Endodermal cell (in vitro differentiated cells): Measurements from ENCODE around the gene ARL5C. TPM values are rescaled to one million over a fixed set of nuclear protein-coding genes. Genes with fewer than 3 reads are reported as not detected.

Source experiments
- DNase-seq: peaks from one replicate; pipeline ENCODE4 v3.0.0-alpha.2; 2017
- H3K27ac ChIP-seq: 2 replicates; pipeline ENCODE4 v1.5.1; 2013; ENCODE audit warnings: mild to moderate bottlenecking, low read depth, low read length, moderate library complexity
- H3K27me3 ChIP-seq: 2 replicates; pipeline ENCODE4 v1.6.1; 2013; ENCODE audit warnings: mild to moderate bottlenecking, low read length, moderate library complexity; ENCODE audit not compliant: insufficient read depth, control insufficient read depth, poor library complexity, severe bottlenecking
- H3K36me3 ChIP-seq: 2 replicates; pipeline ENCODE4 v1.7.0; 2013; ENCODE audit warnings: mild to moderate bottlenecking, low read length, moderate library complexity; ENCODE audit not compliant: control insufficient read depth, insufficient read depth
- H3K4me1 ChIP-seq: one replicate; pipeline ENCODE4 v1.7.0; 2013; ENCODE audit warnings: low read length; ENCODE audit not compliant: control insufficient read depth, insufficient read depth
- H3K4me3 ChIP-seq: 2 replicates; pipeline ENCODE4 v1.5.1; 2013; ENCODE audit warnings: mild to moderate bottlenecking, low read length, moderate library complexity
- H3K9ac ChIP-seq: 2 replicates; pipeline ENCODE4 v1.6.1; 2013; ENCODE audit warnings: mild to moderate bottlenecking, low read length, moderate library complexity; ENCODE audit not compliant: poor library complexity, severe bottlenecking; ENCODE audit errors: extremely low read depth
- H3K9me3 ChIP-seq: 2 replicates; pipeline ENCODE4 v1.6.1; 2013; ENCODE audit warnings: mild to moderate bottlenecking, low read length, moderate library complexity; ENCODE audit not compliant: control insufficient read depth
- H3K27ac Mint-ChIP-seq: 2 replicates; pipeline ENCODE4 v1.8.0; 2020; ENCODE audit warnings: mixed read lengths
- H3K27me3 Mint-ChIP-seq: 2 replicates; pipeline ENCODE4 v1.8.0; 2021; ENCODE audit warnings: mild to moderate bottlenecking, mixed read lengths; ENCODE audit not compliant: insufficient read depth
- H3K36me3 Mint-ChIP-seq: 2 replicates; pipeline ENCODE4 v1.8.0; 2020; ENCODE audit warnings: low read depth, mixed read lengths
- H3K4me1 Mint-ChIP-seq: 2 replicates; pipeline ENCODE4 v1.8.0; 2020; ENCODE audit warnings: mixed read lengths
- H3K4me3 Mint-ChIP-seq: 2 replicates; pipeline ENCODE4 v1.8.0; 2020; ENCODE audit warnings: mild to moderate bottlenecking, moderate library complexity, mixed read lengths
- H3K9me3 Mint-ChIP-seq: 2 replicates; pipeline ENCODE4 v1.8.0; 2020; ENCODE audit warnings: mild to moderate bottlenecking, mixed read lengths
- WGBS, 2 experiments: methylation state at CpG; one replicate each; pipeline versions ENCODE4 v1.1.5 to v1.1.7; 2013; ENCODE audit warnings: missing lambda C conversion rate in 2 of 2, mixed read lengths in 1 of 2; ENCODE audit not compliant: insufficient coverage in 1 of 2, insufficient read length in 1 of 2; 5-methylcytosine and 5-hydroxymethylcytosine counted together
- total RNA-seq, 2 donors: library from RNA; stranded (reverse); fragmentation: NEBNext Ultra II Directional in 1 of 2; extraction: Animal tissue kit (Norgen Biotek cat#: 25700) in 1 of 2; gene quantifications; 2 replicates in 1 of 2; 3 replicates in 1 of 2; pipeline ENCODE4 v1.2.1, GENCODE V29; 2021
- TF ChIP-seq, protein P1 (sequence below): fragments of 200-600 bp; sonication (generic); conservative IDR thresholded peaks from 2 replicates; pipeline ENCODE4 v1.5.0; 2021; ENCODE audit warnings: antibody characterized with exemption, mild to moderate bottlenecking

Gene ARL5C
- total RNA-seq, 2 donors from 2014 or later, result not detected

DNA sequence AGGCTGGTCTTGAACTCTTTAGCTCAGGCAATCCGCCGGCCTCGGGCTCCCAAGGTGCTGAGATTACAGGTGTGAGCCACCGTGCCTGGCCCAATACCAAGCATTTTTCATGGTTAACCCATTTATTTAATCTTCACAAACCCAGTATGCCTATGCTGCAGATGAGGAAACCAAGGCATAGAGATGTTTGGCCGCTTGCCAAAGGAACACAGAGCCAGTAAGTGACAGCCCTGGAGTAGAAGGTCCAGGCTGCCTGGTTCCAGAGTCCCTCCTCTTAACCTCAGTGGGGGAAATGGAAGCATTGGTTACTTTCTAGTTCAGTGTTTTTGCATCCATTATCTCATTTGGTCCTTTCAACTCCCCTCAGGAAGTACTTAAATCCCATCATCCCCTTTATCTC is 15.3 kb upstream of the ARL5C start:
- WGBS, 2 experiments, result 94 to 98% methylated on average over 4 to 5 of the region's 5 CpGs
- H3K36me3 Mint-ChIP-seq, result peaks cover 50% of the 10 kb centered on the region

DNA sequence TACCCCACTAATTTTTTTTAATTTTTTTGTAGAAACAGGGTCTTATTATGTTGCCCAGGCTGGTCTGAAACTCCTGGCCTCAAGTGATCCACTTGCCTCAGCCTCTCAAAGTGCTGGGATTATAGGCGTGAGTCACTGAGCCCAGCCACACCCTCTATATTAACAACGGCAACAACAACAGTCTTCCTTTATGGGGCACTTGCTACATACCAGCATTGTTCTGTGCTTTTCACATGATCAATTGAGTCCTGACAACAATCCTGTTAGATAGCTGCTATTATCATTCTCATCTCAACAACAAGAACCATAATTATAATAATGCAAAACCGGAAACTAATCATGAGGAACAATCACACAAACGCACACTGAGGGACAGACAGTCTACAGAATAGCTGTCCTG is 12.6 kb upstream of the ARL5C start:
- Mint-ChIP-seq H3K27ac (no peak overlapping the region), H3K9me3 (no peaks in the 10 kb centered on the region), H3K36me3 (peaks cover 42% of the 10 kb centered on the region), H3K4me3 (no peak overlapping the region), H3K4me1 (peaks cover 6% of the 10 kb centered on the region), H3K27me3 (no peaks in the 10 kb centered on the region)
- Histone ChIP-seq H3K27me3 (no peaks in the 10 kb centered on the region), H3K4me1 (no peaks in the 10 kb centered on the region), H3K27ac (no peak overlapping the region), H3K4me3 (no peak overlapping the region), H3K9me3 (no peaks in the 10 kb centered on the region), H3K36me3 (peaks cover 28% of the 10 kb centered on the region), H3K9ac (no peak overlapping the region)
- 93 to 95% methylated on average over 2 to 4 of the region's 4 CpGs for WGBS, 2 experiments
- TF ChIP-seq, protein P1, sequence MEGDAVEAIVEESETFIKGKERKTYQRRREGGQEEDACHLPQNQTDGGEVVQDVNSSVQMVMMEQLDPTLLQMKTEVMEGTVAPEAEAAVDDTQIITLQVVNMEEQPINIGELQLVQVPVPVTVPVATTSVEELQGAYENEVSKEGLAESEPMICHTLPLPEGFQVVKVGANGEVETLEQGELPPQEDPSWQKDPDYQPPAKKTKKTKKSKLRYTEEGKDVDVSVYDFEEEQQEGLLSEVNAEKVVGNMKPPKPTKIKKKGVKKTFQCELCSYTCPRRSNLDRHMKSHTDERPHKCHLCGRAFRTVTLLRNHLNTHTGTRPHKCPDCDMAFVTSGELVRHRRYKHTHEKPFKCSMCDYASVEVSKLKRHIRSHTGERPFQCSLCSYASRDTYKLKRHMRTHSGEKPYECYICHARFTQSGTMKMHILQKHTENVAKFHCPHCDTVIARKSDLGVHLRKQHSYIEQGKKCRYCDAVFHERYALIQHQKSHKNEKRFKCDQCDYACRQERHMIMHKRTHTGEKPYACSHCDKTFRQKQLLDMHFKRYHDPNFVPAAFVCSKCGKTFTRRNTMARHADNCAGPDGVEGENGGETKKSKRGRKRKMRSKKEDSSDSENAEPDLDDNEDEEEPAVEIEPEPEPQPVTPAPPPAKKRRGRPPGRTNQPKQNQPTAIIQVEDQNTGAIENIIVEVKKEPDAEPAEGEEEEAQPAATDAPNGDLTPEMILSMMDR, result no peak
- DNase-seq, result no peak

More for the DNA sequence above, 15.3 kb upstream of the ARL5C start:
- no peaks in the 10 kb centered on the region for H3K4me1 ChIP-seq
- Mint-ChIP-seq H3K4me1 (no peaks in the 10 kb centered on the region), H3K4me3 (no peak overlapping the region), H3K9me3 (no peaks in the 10 kb centered on the region), H3K27me3 (no peaks in the 10 kb centered on the region), H3K27ac (no peak overlapping the region)
- peaks cover 35% of the 10 kb centered on the region for H3K36me3 ChIP-seq
- no peak overlapping the region for H3K4me3 ChIP-seq
- no peak overlapping the region for H3K9ac ChIP-seq
- no peak for DNase-seq
- H3K27me3 ChIP-seq, result no peaks in the 10 kb centered on the region
- H3K9me3 ChIP-seq, result no peaks in the 10 kb centered on the region
- TF ChIP-seq, protein P1, result no peak
- no peak overlapping the region for H3K27ac ChIP-seq

DNA sequence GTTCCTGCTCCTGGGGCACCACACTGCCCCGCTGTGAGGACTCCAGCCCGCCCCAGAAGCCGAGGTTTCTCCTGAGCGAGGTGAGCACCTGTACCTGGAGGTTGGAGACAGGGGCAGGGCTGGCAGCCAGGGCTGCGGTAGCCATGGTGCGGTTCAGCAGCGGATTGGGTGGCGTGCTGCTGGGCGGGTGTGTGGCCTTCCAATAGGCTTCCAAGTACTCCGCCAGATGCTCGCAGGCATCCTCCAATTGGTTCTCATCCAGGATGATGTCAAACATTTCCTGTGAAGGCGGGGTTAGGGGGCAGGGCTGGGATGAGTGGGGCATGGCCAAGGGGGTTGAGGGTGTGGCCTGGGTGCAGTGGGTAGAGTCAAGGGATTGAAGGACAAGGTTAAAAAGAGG is 11.3 kb upstream of the ARL5C start:
- H3K27ac Mint-ChIP-seq, result peak overlapping the region; percentile 85
- 91% methylated on average over 8 to 12 of the region's 12 CpGs for WGBS, 2 experiments
- DNase-seq, result peak; percentile 100
- H3K4me1 ChIP-seq, result no peaks in the 10 kb centered on the region
- H3K4me1 Mint-ChIP-seq, result peaks cover 7% of the 10 kb centered on the region
- H3K27ac ChIP-seq, result no peak overlapping the region
- no peaks in the 10 kb centered on the region for H3K9me3 ChIP-seq
- H3K27me3 ChIP-seq, result no peaks in the 10 kb centered on the region
- no peaks in the 10 kb centered on the region for H3K27me3 Mint-ChIP-seq
- H3K4me3 ChIP-seq, result no peak overlapping the region
- no peak overlapping the region for H3K9ac ChIP-seq
- peaks cover 23% of the 10 kb centered on the region for H3K36me3 ChIP-seq
- H3K4me3 Mint-ChIP-seq, result peak overlapping the region; percentile 38
- TF ChIP-seq, protein P1, result no peak
- no peaks in the 10 kb centered on the region for H3K9me3 Mint-ChIP-seq
- H3K36me3 Mint-ChIP-seq, result peaks cover 32% of the 10 kb centered on the region
